Heart left ventricle (tissue), 16 donors: Measurements from ENCODE around the gene CHMP2B. TPM values are rescaled to one million over a fixed set of nuclear protein-coding genes. Genes with fewer than 3 reads are reported as not detected.
"Not testable (repeated sequence)": the region's sequence is repeated elsewhere in the genome, so short reads cannot be mapped to it uniquely, and the experiment has no call there.

Experiments
- ATAC-seq, 4 donors: fragments of 200-7000 bp; cut with Tn5 transposase; one replicate each; pipeline ENCODE4 v1.9.1; 2020 to 2022; ENCODE audit warnings: moderate library complexity in 4 of 4, mild to moderate bottlenecking in 3 of 4, moderate number of reproducible peaks in 1 of 4
- DNase-seq, 5 donors: peaks; one replicate each; pipeline ENCODE4 v3.0.0-alpha.2; 2020
- H3K27ac ChIP-seq, 12 donors: fragments of 200-600 bp; sonication (generic) in 4 of 12; one replicate each; pipeline versions ENCODE4 v1.5.0 to v1.8.0; 2016 to 2022; ENCODE audit warnings: mild to moderate bottlenecking in 2 of 12
- H3K27me3 ChIP-seq, 9 donors: fragments of 200-600 bp; sonication (generic) in 2 of 9; one replicate each; pipeline versions ENCODE4 v1.5.1 to v1.8.0; 2016 to 2022; ENCODE audit warnings: mild to moderate bottlenecking in 3 of 9
- H3K36me3 ChIP-seq, 9 donors: fragments of 200-600 bp; sonication (generic) in 2 of 9; one replicate each; pipeline versions ENCODE4 v1.5.0 to v1.8.0; 2018 to 2022; ENCODE audit warnings: mild to moderate bottlenecking in 2 of 9
- H3K4me1 ChIP-seq, 12 donors: fragments of 200-600 bp; sonication (generic) in 4 of 12; one replicate each; pipeline versions ENCODE4 v1.5.0 to v1.8.0; 2016 to 2022; ENCODE audit warnings: mild to moderate bottlenecking in 3 of 12
- H3K4me3 ChIP-seq, 12 donors: fragments of 200-600 bp; sonication (generic) in 4 of 12; one replicate each; pipeline versions ENCODE4 v1.5.0 to v1.8.0; 2017 to 2022; ENCODE audit warnings: mild to moderate bottlenecking in 9 of 12, moderate library complexity in 4 of 12
- H3K9me3 ChIP-seq, 12 donors: fragments of 200-600 bp; sonication (generic) in 4 of 12; one replicate each; pipeline versions ENCODE4 v1.5.0 to v1.8.0; 2016 to 2022; ENCODE audit warnings: mild to moderate bottlenecking in 1 of 12
- CTCF ChIP-seq, 12 donors: fragments of 200-600 bp; sonication (generic) in 4 of 12; IDR thresholded peaks; one replicate each; pipeline versions ENCODE4 v1.5.0 to v1.8.0; 2018 to 2022; ENCODE audit warnings: antibody characterized with exemption in 12 of 12, mild to moderate bottlenecking in 5 of 12
- POLR2A ChIP-seq, 2 donors: fragments of 450-650 bp; IDR thresholded peaks; one replicate each; pipeline ENCODE4 v1.6.1; 2017; ENCODE audit warnings: antibody characterized with exemption in 2 of 2, mild to moderate bottlenecking in 2 of 2, moderate library complexity in 2 of 2
- WGBS, 4 donors: extraction: QIAGEN DNeasy Blood & Tissue Kit in 2 of 4; methylation state at CpG; one replicate each; pipeline versions ENCODE4 v1.1.5 to v1.1.7; 2013 to 2018; 5-methylcytosine and 5-hydroxymethylcytosine counted together
- intact Hi-C, 10 donors: fragments of 100-400 bp; cut with DNase I; formaldehyde crosslinking; loops; one replicate each; pipeline versions ENCODE4 v1.11.1 to v1.14.2; 2022
- microRNA-seq, 4 donors: library from miRNA; unstranded; fragments of <30 nt; microRNA quantifications; one replicate each; pipeline versions ENCODE4 to v1.2.0, GENCODE V29; 2017 to 2020
- polyA plus RNA-seq, 2 donors: library from polyadenylated mRNA; stranded (reverse); fragments of 200-250 nt; gene quantifications; one replicate each; pipeline ENCODE4 v1.2.3, GENCODE V29; 2013
- total RNA-seq, 9 donors: library from RNA; depleted of rRNA in 2 of 9; stranded (reverse); fragments of >200 nt in 2 of 9; fragmentation: NEBNext Ultra II Directional in 3 of 9; extraction: Animal tissue kit (Norgen Biotek cat#: 25700) in 3 of 9; gene quantifications; one replicate each; pipeline versions ENCODE4 v1.1.0 to v1.2.4, GENCODE V29; 2016 to 2023
- donor health status: ischemic (EF 13 %, LVEDD 7.1; RV severe dilation, severe dysfunction).
- donor health status: healthy with polysubstance abuse.
- donor health status: DM: no; HTN: yes; CAD: no.
- donor health status: DM: no; HTN: no; CAD: no.
- donor health status: ischemic (EF 25% LVEDD 6.9; RV normal size, moderate dysfunction).
- donor health status: ischemic (EF 25% LVEDD 5.7; RV mildly dilated, moderate dysfunction).
- donor health status: healthy.
- donor health status: DM: yes; HTN: yes; CAD: no.
- donor health status: ischemic (EF 35%, LVEDD 5.7; RV mildly dilated, moderate dysfunction).
- donor health status: nonischemic (EF 11% LVEDD 7.7; RV severe dilation, severe dysfunction).
- donor health status: DM: yes; HTN: yes; CAD: no.
- donor health status: PGD.
- donor health status: ischemic (EF 29% LVEDD 5.4; RV normal size, mild dysfunction).
- donor health status: nonischemic (EF 23%, LVEDD 6.1; RV moderate dilation, normal function).

The CHMP2B gene
- total and polyA plus RNA-seq, 11 donors: 13.6 to 42.3 (median 30.8) TPM

- Histone ChIP-seq H3K27ac (no peak overlapping the region), H3K9me3 (peaks cover 0 to 5% (median 0%) of the 10 kb centered on the region in 12 donors), H3K27me3 (peaks cover 0 to 3% (median 0%) of the 10 kb centered on the region in 9 donors), H3K4me1 (no peaks in the 10 kb centered on the region), H3K4me3 (no peak overlapping the region), H3K36me3 (no peaks in the 10 kb centered on the region)
- intact Hi-C loops: no loop called here
- no peak for TF ChIP-seq CTCF (IDR thresholded peaks at IDR 0.05)
- no peak for TF ChIP-seq POLR2A (IDR thresholded peaks at IDR 0.05)
- 73 to 89% (median 75%) methylated on average over 1 of the region's 1 CpG for WGBS, 4 donors
- DNase-seq: no peak
- no peak for ATAC-seq
Measured at GRCh38 chr3:87287011-87287410, 59.9 kb downstream of the CHMP2B start.

- intact Hi-C loops: no loop called here
- H3K4me1 ChIP-seq: no peaks in the 10 kb centered on the region
- no peak for DNase-seq
- H3K27ac ChIP-seq: no peak overlapping the region
- TF ChIP-seq CTCF (IDR thresholded peaks at IDR 0.05) (no peak), POLR2A (IDR thresholded peaks at IDR 0.05) (no peak)
- no peak for ATAC-seq
- no peaks in the 10 kb centered on the region for H3K36me3 ChIP-seq
- H3K4me3 ChIP-seq: no peak overlapping the region
- H3K27me3 ChIP-seq: no peaks in the 10 kb centered on the region
- H3K9me3 ChIP-seq: peaks cover 0 to 5% (median 0%) of the 10 kb centered on the region in 12 donors
- 72 to 84% (median 77%) methylated on average over 8 of the region's 8 CpGs for WGBS, 4 donors
Measured at GRCh38 chr3:87288446-87288845, 61.3 kb downstream of the CHMP2B start.

GRCh38 chr3:87298111-87298718 lies 71.1 kb downstream of the CHMP2B start:
- ATAC-seq: peak in 1 of 4 donors; percentile 46
- H3K27ac ChIP-seq: no peak overlapping the region
- 7 to 26% (median 17%) methylated on average over 3 of the region's 3 CpGs for WGBS, 4 donors
- TF ChIP-seq POLR2A (IDR thresholded peaks at IDR 0.05) (no peak), CTCF (IDR thresholded peaks at IDR 0.05) (peak; percentile 39 to 79 (median 62))
- H3K9me3 ChIP-seq: no peaks in the 10 kb centered on the region
- DNase-seq: no peak
- H3K27me3 ChIP-seq: no peaks in the 10 kb centered on the region
- H3K4me1 ChIP-seq: peaks cover 0 to 4% (median 0%) of the 10 kb centered on the region in 12 donors
- H3K36me3 ChIP-seq: no peaks in the 10 kb centered on the region
- H3K4me3 ChIP-seq: no peak overlapping the region
- intact Hi-C loops: loop anchor here in 2 of 10 donors (5.0 kb wide), 2 partner anchors 704 to 709 kb away; no protein-coding TSS in a partner anchor

- H3K9me3 ChIP-seq, H3K36me3 ChIP-seq, intact Hi-C loops, H3K27me3 ChIP-seq, DNase-seq, ATAC-seq, H3K27ac ChIP-seq, H3K4me1 ChIP-seq, H3K4me3 ChIP-seq: not testable (repeated sequence)
- 38 to 76% (median 55%) methylated on average over 1 of the region's 1 CpG for WGBS, 4 donors
Measured at GRCh38 chr3:87305031-87305430, 77.9 kb downstream of the CHMP2B start.

Small RNAs within 50 kb of the gene (microRNA-seq; reads per million reads assigned to microRNA genes)
- gene MIR4795: 0 to 0.06 (median 0) reads per million in 4 donors

Other genes starting within 250 kb of the CHMP2B start
- gene VGLL3, start 236.2 kb upstream of the CHMP2B start, total RNA-seq: 10 to 100 TPM in 3 of 9 donors, 1 to 10 TPM in 6; 1.1 to 25.4 (median 6.3) TPM
- 1 to 10 TPM in 1 of 2 donors, under 1 TPM in 1; 0.65 to 1.9 TPM for gene VGLL3, start 236.2 kb upstream of the CHMP2B start, polyA plus RNA-seq
- not detected for gene POU1F1, start 49.3 kb downstream of the CHMP2B start, total RNA-seq
- gene POU1F1, start 49.3 kb downstream of the CHMP2B start, polyA plus RNA-seq: not detected